Neural cell (in vitro differentiated cells): ENCODE data around the gene ZNF407. TPM values are rescaled to one million over a fixed set of nuclear protein-coding genes. Genes with fewer than 3 reads are reported as not detected.

ENCODE experiments used
- H2AFZ ChIP-seq: fragments of 200-600, 300-800 bp; sonication (generic), shearing (Covaris generic); 2 replicates; pipeline ENCODE4 v1.6.0; 2014; ENCODE audit warnings: low read depth, mild to moderate bottlenecking, antibody characterized with exemption, low read length, moderate library complexity
- H3F3A ChIP-seq: fragments of 200-600 bp; shearing (Covaris generic); 2 replicates; pipeline ENCODE4 v1.6.1; 2016; ENCODE audit warnings: mild to moderate bottlenecking, moderate library complexity, mixed read lengths, antibody characterized with exemption, low read length; ENCODE audit not compliant: insufficient read depth, poor library complexity, severe bottlenecking
- H3K27ac ChIP-seq: fragments of 200-600, 300-800 bp; sonication (generic), shearing (Covaris generic); 2 replicates; pipeline ENCODE4 v1.5.1; 2014; ENCODE audit warnings: mild to moderate bottlenecking, low read length, moderate library complexity
- H3K27me3 ChIP-seq: fragments of 300-800, 200-600 bp; sonication (generic), shearing (Covaris generic); 2 replicates; pipeline ENCODE4 v1.6.0; 2014; ENCODE audit warnings: mild to moderate bottlenecking, low read depth, low read length, moderate library complexity; ENCODE audit not compliant: insufficient read depth
- H3K36me3 ChIP-seq: fragments of 300-800, 200-600 bp; sonication (generic), shearing (Covaris generic); 2 replicates; pipeline ENCODE4 v1.5.1; 2014; ENCODE audit warnings: mild to moderate bottlenecking, antibody characterized with exemption, low read length, moderate library complexity; ENCODE audit not compliant: insufficient read depth
- H3K4me2 ChIP-seq: fragments of 300-800, 200-600 bp; sonication (generic), shearing (Covaris generic); 2 replicates; pipeline ENCODE4 v1.6.0; 2014; ENCODE audit warnings: mild to moderate bottlenecking, low read length
- H3K4me3 ChIP-seq: fragments of 300-800, 200-600 bp; sonication (generic), shearing (Covaris generic); 2 replicates; pipeline ENCODE4 v1.5.1; 2014; ENCODE audit warnings: mild to moderate bottlenecking, low read length, moderate library complexity
- H3K79me2 ChIP-seq: fragments of 200-600 bp; shearing (Covaris generic); replicated peaks from 2 replicates; pipeline ENCODE4 v1.6.0; 2014; ENCODE audit warnings: mild to moderate bottlenecking, low read length, moderate library complexity; ENCODE audit not compliant: insufficient read depth
- H3K9ac ChIP-seq: fragments of 300-800, 200-600 bp; sonication (generic), shearing (Covaris generic); 2 replicates; pipeline ENCODE4 v1.6.1; 2016; ENCODE audit warnings: mild to moderate bottlenecking, low read length, mixed read lengths
- H3K9me2 ChIP-seq: fragments of 200-600 bp; shearing (Covaris generic); 2 replicates; pipeline ENCODE4 v1.6.1; 2016; ENCODE audit warnings: mild to moderate bottlenecking, low read length, mixed read lengths; ENCODE audit not compliant: insufficient read depth
- H3K9me3 ChIP-seq: fragments of 200-600, 300-800 bp; sonication (generic), shearing (Covaris generic); 2 replicates; pipeline ENCODE4 v1.6.1; 2016; ENCODE audit warnings: mild to moderate bottlenecking, mixed run types, low read length, moderate library complexity, mixed read lengths
- H4K20me1 ChIP-seq: fragments of 200-600 bp; shearing (Covaris generic); 2 replicates; pipeline ENCODE4 v1.6.1; 2016; ENCODE audit warnings: mild to moderate bottlenecking, mixed run types; ENCODE audit not compliant: insufficient read depth
- EP300 ChIP-seq: fragments of 450-650 bp; conservative IDR thresholded peaks from 2 replicates; pipeline ENCODE4 v1.6.1; 2014; ENCODE audit warnings: antibody characterized with exemption, mild to moderate bottlenecking, moderate library complexity; ENCODE audit not compliant: poor library complexity, severe bottlenecking
- EZH2 ChIP-seq: fragments of 200-600, 300-800 bp; shearing (Covaris generic), sonication (generic); IDR thresholded peaks from 2 replicates; pipeline ENCODE4 v1.6.1; 2014; ENCODE audit warnings: antibody characterized with exemption, low read length, borderline replicate concordance, mild to moderate bottlenecking; ENCODE audit not compliant: insufficient read depth, poor library complexity, severe bottlenecking
- MXI1 ChIP-seq: fragments of 450-650 bp; conservative IDR thresholded peaks from 2 replicates; pipeline ENCODE4 v1.6.1; 2014; ENCODE audit warnings: antibody characterized with exemption, mild to moderate bottlenecking; ENCODE audit not compliant: poor library complexity, severe bottlenecking
- POLR2AphosphoS5 ChIP-seq: IDR thresholded peaks from 2 replicates; pipeline ENCODE4 v1.6.1; 2012
- RAD21 ChIP-seq: fragments of 450-650 bp; conservative IDR thresholded peaks from 2 replicates; pipeline ENCODE4 v1.6.1; 2014; ENCODE audit warnings: antibody characterized with exemption, mild to moderate bottlenecking, moderate library complexity
- REST ChIP-seq: IDR thresholded peaks from 2 replicates; pipeline ENCODE4 v1.6.1; 2012; ENCODE audit warnings: borderline replicate concordance
- SMC3 ChIP-seq: fragments of 450-650 bp; conservative IDR thresholded peaks from 2 replicates; pipeline ENCODE4 v1.6.1; 2014; ENCODE audit warnings: antibody characterized with exemption, mild to moderate bottlenecking, moderate library complexity; ENCODE audit not compliant: poor library complexity
- TAF1 ChIP-seq: IDR thresholded peaks from 2 replicates; pipeline ENCODE4 v1.6.1; 2012; ENCODE audit warnings: low read depth
- polyA plus RNA-seq: library from polyadenylated mRNA; depleted of rRNA; stranded (reverse); fragments of >200 nt; gene quantifications from 2 replicates; pipeline ENCODE4 v1.2.3, GENCODE V29; 2014
- TF ChIP-seq, protein P1 (sequence below): fragments of 450-650 bp; IDR thresholded peaks from 2 replicates; pipeline ENCODE4 v1.5.1; 2014; ENCODE audit warnings: antibody characterized with exemption, mild to moderate bottlenecking, moderate library complexity; ENCODE audit not compliant: poor library complexity, severe bottlenecking

ZNF407 gene
- polyA plus RNA-seq, 1 donor from 2014 or later = 2.9 TPM

DNA sequence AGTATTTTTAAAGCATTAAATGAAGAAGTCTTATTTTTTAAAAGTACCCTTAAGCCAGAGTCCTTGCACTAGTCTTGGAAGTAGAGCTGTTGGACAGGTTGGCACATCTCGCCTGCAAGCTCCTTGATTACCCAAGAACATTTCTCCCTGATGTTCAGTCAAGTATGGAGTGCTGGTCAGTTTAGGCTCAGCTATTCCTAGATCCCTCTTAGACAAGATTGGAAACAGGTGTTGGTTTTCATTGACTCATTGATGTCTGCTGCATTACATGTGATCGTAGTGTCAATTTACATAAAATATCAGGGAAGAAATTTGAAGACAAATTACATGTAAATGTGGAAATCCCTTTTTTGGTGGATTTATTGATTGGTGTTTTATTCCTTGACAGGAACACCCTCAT lies 170.4 kb downstream of the ZNF407 start:
- H2AFZ ChIP-seq = no peak overlapping the region
- H3K9me3 ChIP-seq = no peaks in the 10 kb centered on the region
- no peaks in the 10 kb centered on the region for H3K36me3 ChIP-seq
- H3K9me2 ChIP-seq = no peaks in the 10 kb centered on the region
- no peak for TF ChIP-seq RAD21
- TF ChIP-seq, protein P1, sequence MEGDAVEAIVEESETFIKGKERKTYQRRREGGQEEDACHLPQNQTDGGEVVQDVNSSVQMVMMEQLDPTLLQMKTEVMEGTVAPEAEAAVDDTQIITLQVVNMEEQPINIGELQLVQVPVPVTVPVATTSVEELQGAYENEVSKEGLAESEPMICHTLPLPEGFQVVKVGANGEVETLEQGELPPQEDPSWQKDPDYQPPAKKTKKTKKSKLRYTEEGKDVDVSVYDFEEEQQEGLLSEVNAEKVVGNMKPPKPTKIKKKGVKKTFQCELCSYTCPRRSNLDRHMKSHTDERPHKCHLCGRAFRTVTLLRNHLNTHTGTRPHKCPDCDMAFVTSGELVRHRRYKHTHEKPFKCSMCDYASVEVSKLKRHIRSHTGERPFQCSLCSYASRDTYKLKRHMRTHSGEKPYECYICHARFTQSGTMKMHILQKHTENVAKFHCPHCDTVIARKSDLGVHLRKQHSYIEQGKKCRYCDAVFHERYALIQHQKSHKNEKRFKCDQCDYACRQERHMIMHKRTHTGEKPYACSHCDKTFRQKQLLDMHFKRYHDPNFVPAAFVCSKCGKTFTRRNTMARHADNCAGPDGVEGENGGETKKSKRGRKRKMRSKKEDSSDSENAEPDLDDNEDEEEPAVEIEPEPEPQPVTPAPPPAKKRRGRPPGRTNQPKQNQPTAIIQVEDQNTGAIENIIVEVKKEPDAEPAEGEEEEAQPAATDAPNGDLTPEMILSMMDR = no peak
- TF ChIP-seq EP300 = no peak
- no peak for TF ChIP-seq TAF1
- TF ChIP-seq MXI1 = no peak
- no peak for TF ChIP-seq SMC3
- no peak for TF ChIP-seq EZH2
- TF ChIP-seq REST = no peak
- no peak for TF ChIP-seq POLR2AphosphoS5
- H3K27me3 ChIP-seq = no peaks in the 10 kb centered on the region
- no peak overlapping the region for H3K27ac ChIP-seq
- no peaks in the 10 kb centered on the region for H4K20me1 ChIP-seq
- no peak overlapping the region for H3K9ac ChIP-seq
- H3F3A ChIP-seq = no peaks in the 10 kb centered on the region
- no peaks in the 10 kb centered on the region for H3K79me2 ChIP-seq
- no peak overlapping the region for H3K4me2 ChIP-seq
- H3K4me3 ChIP-seq = no peak overlapping the region

- H3K9me3 ChIP-seq = no peaks in the 10 kb centered on the region
- no peak overlapping the region for H3K4me3 ChIP-seq
- H3K9me2 ChIP-seq = no peaks in the 10 kb centered on the region
- H3F3A ChIP-seq = no peaks in the 10 kb centered on the region
- H3K36me3 ChIP-seq = no peaks in the 10 kb centered on the region
- no peak overlapping the region for H3K27ac ChIP-seq
- no peak overlapping the region for H3K4me2 ChIP-seq
- H2AFZ ChIP-seq = no peak overlapping the region
- no peaks in the 10 kb centered on the region for H3K79me2 ChIP-seq
- H3K9ac ChIP-seq = no peak overlapping the region
- H3K27me3 ChIP-seq = no peaks in the 10 kb centered on the region
- TF ChIP-seq POLR2AphosphoS5 (no peak), TAF1 (no peak), RAD21 (no peak), EZH2 (no peak), MXI1 (no peak), REST (no peak), SMC3 (no peak), EP300 (no peak)
- TF ChIP-seq, protein P1 = no peak
- no peaks in the 10 kb centered on the region for H4K20me1 ChIP-seq
Measured at GRCh38 chr18:74773171-74773624, 175.5 kb downstream of the ZNF407 start.
